Caki2 (cell line): ENCODE data around the gene FAM209B. TPM values are rescaled to one million over a fixed set of nuclear protein-coding genes. Genes with fewer than 3 reads are reported as not detected.
A peak's percentile ranks its signal among the peaks of the same experiment; 100 is the strongest.
"Not testable (repeated sequence)": the region's sequence is repeated elsewhere in the genome, so short reads cannot be mapped to it uniquely, and the experiment has no call there.

Experiments
- DNase-seq: peaks from one replicate; pipeline ENCODE4 v3.0.0-alpha.2; 2015; ENCODE audit warnings: low read depth
- in situ Hi-C: cut with HindIII; loops from 2 replicates; pipeline ENCODE4 v1.10.0; 2016; ENCODE audit warnings: low sequenced_read_pairs, low pct_unique_long_range_greater_than_20kb, mixed read lengths
- total RNA-seq: library from RNA; depleted of rRNA; stranded (reverse); fragments of >200 nt; shearing (Covaris generic); gene quantifications from 2 replicates; pipeline ENCODE4 v1.2.3, GENCODE V29; 2014; ENCODE audit warnings: low replicate concordance

The FAM209B gene
- total RNA-seq, 1 experiment from 2014 or later, result not detected

GRCh38 chr20:56522311-56522710, 10.7 kb upstream of the FAM209B start:
- in situ Hi-C loops, result no loop called here
- no peak for DNase-seq

- DNase-seq, in situ Hi-C loops: not testable (repeated sequence)
Observed at GRCh38 chr20:56524444-56524843, 8.6 kb upstream of the FAM209B start, which contains the start of gene FAM209A. Gene FAM209A (plus strand): TSS chr20:56524744. CDS start chr20:56524809, 65 bp downstream.

DNA sequence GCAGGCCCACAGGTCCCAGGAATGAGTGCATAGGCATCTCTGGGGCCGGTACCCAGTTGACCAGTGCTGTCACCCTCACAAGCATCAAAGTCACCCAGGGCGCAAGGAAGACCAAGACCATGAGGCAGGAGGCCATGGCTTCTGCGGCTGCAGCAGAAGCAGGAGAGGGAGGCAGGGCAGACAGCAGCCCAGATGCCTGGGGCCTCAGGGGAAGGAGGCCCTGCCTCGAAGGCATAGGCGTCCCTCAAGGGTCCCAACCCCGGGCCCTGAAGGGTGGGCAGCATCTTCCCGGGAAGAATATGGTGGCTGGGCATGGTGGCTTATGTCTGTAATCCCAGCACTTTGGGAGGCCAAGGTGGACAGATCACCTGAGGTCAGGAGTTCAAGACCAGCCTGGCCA, 5.5 kb upstream of the FAM209B start:
- in situ Hi-C loops, result no loop called here
- no peak for DNase-seq

GRCh38 chr20:56537997-56538396, 5.0 kb downstream of the FAM209B start:
- DNase-seq, result no peak
- in situ Hi-C loops, result no loop called here

DNA sequence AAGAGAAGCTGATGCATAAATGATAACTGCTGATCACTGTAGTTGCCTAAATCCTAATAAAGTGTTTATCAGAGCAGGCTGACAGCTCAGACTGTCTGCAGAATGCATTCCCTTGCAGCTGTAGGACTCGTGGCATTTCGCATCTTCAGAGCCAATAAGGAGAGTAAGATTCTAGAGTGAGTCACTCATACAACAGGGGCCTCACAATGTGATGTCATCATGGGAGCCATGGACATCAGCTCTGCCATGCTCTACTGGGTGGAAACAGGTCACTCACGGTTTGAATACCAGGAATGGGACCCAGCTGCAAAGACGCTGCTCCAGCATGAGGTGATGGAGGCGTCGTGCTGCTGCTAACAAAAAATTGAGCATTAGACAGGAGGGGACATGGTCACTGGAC, 7.4 kb downstream of the FAM209B start:
- in situ Hi-C loops, result no loop called here
- no peak for DNase-seq

DNA sequence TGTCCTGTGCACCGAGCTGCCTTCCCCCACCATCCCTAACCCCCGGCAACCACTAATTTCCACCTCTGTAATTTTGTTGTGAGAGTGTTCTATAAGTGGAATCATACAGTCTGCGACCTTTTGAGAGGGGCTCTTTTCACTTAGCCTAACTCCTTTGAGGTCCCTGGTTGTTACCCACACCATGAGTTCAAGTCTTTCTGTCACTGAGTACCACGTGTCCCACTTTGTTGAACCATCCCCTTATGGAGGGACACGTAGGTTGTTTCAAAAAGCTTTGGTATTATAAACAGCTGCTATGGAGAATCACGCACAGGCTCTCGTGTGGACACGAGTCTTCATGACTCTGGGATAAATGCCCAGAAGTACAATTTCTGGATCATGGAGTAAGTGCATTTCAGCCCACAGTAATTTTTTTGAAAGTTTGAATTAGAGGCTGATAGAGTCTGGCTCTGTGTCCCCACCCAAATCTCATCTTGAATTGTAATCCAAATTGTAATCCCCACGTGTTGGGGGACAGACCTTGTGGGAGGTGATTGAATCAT, 9.5 kb downstream of the FAM209B start:
- in situ Hi-C loops, result no loop called here
- no peak for DNase-seq

- in situ Hi-C loops, result no loop called here
- no peak for DNase-seq
Observed at GRCh38 chr20:56551571-56551970, 18.5 kb downstream of the FAM209B start.

DNA sequence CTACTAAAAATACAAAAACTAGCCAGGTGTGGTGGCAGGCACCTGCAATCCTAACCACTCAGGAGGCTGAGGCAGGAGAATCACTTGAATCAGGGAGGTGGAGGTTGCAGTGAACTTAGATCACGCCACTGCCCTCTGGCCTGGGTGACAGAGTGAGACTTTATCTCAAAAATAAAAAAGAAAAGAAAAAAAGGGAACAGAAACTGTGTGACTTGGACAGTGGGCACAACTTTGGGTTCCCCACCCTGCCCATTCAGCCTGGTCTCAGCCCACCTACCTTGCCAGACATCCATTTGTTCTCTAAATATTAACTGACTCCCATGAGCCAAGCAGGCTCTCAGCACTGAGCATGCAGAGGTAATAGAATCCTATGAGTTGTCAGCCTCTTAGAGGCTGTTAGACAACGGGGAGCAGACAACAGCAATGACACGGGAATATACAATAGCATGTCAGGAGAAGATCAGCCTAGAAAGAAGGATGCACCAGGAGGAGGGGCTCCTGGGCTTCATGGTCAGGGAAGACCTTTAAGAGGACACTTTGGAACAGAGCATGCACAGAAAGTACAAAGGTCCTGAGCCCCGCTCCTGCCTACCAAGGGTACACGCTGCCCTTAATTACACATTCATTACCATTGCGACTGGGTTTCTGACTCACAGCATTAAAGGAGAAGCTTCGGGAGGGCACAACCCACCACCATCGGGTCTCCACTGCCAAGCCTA, 20.0 kb downstream of the FAM209B start:
- DNase-seq, result no peak
- in situ Hi-C loops, result no loop called here

DNA sequence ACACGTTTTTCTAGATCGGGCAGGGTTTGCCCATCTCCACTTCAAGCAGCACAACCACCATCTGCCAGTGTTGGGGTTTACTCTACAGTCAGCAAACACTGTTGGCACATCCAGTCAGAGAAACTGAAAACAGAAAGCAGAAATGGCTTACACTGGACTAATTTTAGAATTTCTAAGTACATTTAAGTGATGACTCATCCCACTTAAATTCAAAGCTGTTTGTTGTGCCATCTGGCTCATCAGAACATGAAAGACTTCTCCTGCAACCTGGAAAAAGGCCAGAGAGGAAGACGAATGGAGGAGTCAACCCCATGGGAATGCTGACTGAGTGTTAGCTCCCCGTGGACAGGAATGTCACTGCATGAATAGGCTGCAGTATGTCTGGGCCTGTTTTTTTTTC, 21.8 kb downstream of the FAM209B start:
- in situ Hi-C loops, result no loop called here

GRCh38 chr20:56558968-56559367, 25.9 kb downstream of the FAM209B start:
- no peak for DNase-seq
- in situ Hi-C loops, result no loop called here

More for the DNA sequence above, 21.8 kb downstream of the FAM209B start:
- peak; percentile 86 for DNase-seq

GRCh38 chr20:56564526-56564925, 31.5 kb downstream of the FAM209B start:
- DNase-seq, in situ Hi-C loops: not testable (repeated sequence)

DNA sequence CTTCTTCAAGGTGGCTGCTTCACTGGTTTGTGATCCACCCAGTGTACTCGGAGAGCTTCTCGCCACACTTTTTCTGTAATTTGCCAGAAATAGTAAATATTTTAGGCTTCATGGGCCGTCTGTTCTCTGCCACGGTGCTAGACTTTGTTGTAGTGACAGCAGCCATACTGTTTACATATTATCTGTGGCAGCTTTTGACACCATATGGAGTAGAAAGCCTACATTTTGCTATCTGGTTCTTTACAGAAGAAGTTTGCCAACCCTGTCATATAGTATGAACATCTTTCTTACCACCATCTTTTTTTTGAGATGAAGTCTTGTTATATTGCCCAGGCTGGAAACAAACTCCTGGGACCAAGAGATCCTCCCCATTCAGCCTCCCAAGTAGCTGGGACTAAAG, 32.5 kb downstream of the FAM209B start:
- in situ Hi-C loops, result no loop called here
- DNase-seq, result no peak

GRCh38 chr20:56566621-56567020, 33.6 kb downstream of the FAM209B start:
- in situ Hi-C loops, result no loop called here
- peak; percentile 23 for DNase-seq

- in situ Hi-C loops, result no loop called here
- no peak for DNase-seq
Observed at GRCh38 chr20:56570832-56571231, 37.8 kb downstream of the FAM209B start.

GRCh38 chr20:56572172-56572571, 39.1 kb downstream of the FAM209B start:
- DNase-seq, result no peak
- in situ Hi-C loops, result no loop called here

GRCh38 chr20:56573986-56574385, 40.9 kb downstream of the FAM209B start:
- in situ Hi-C loops, result no loop called here

DNA sequence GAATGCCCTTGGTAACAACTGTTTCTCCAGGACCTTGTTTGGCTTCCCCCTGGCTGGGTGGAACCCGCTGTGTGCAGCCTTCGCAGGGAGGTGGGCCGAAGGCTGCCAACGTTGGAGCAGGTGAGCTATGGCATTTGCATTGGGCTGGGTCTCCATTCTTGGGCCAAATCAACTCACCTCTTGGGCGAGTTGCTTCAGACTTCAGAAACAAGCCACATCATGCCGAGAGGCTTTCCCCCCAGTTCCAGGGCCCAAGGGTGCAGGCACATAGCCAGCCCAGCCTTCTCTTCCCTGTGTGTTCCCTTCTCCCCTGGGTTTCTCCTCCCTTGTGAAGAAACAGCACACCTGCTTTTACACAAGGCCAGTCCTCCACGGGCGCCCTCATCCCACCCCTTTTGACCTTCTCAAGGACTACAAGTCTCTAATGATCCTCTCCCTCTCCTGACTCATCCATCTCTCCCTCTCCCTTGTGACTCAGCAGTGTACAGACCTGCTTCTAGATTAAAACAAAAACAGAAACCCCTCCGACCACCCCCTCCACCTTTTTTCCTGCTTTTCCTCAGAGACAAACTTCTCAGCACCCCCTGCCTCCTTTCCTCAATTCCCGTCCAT, 41.6 kb downstream of the FAM209B start:
- no peak for DNase-seq
- in situ Hi-C loops, result no loop called here

More at GRCh38 chr20:56573986-56574385, 40.9 kb downstream of the FAM209B start:
- no peak for DNase-seq

GRCh38 chr20:56575157-56575556, 42.1 kb downstream of the FAM209B start:
- in situ Hi-C loops, result no loop called here
- no peak for DNase-seq

DNA sequence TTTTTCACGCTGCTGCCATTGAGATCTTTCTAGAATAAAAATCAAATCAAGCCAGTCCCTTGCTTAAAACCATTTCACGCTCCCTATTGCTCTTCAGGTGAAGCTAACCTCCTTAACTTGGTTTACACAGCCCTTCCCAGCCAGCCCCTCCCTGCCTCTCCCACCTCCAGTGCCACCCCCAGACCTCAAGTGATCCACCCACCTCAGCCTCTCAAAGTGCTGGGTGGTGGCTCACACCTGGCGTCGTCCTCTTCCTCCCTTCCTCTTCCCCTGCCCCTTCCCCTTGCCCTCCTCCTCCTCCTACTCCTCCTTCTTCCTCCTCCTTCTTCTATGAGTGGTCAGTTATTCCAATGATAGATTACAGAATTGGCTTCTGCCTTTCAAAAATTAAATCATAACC, 42.9 kb downstream of the FAM209B start:
- in situ Hi-C loops, result no loop called here
- DNase-seq, result no peak
